Upper lobe of right lung (tissue), 1 donor: ENCODE results near the gene RPL18A. TPM values are rescaled to one million over a fixed set of nuclear protein-coding genes. Genes with fewer than 3 reads are reported as not detected.

Experiments
- ATAC-seq: fragments of 200-7000 bp; cut with Tn5 transposase; one replicate; pipeline ENCODE4 v1.9.1; 2020; ENCODE audit warnings: mild to moderate bottlenecking, moderate library complexity
- DNase-seq: peaks from one replicate; pipeline ENCODE4 v3.0.0-alpha.2; 2020
- H3K27ac ChIP-seq: fragments of 200-600 bp; one replicate; pipeline ENCODE4 v1.8.0; 2022
- H3K27me3 ChIP-seq: fragments of 200-600 bp; one replicate; pipeline ENCODE4 v1.8.0; 2022; ENCODE audit warnings: mild to moderate bottlenecking
- H3K36me3 ChIP-seq: fragments of 200-600 bp; one replicate; pipeline ENCODE4 v1.8.0; 2022
- H3K4me1 ChIP-seq: fragments of 200-600 bp; one replicate; pipeline ENCODE4 v1.8.0; 2022
- H3K4me3 ChIP-seq: fragments of 200-600 bp; one replicate; pipeline ENCODE4 v1.8.0; 2022; ENCODE audit warnings: mild to moderate bottlenecking
- H3K9me3 ChIP-seq: fragments of 200-600 bp; one replicate; pipeline ENCODE4 v1.8.0; 2022
- CTCF ChIP-seq: fragments of 200-600 bp; IDR thresholded peaks from one replicate; pipeline ENCODE4 v1.8.0; 2022; ENCODE audit warnings: antibody characterized with exemption
- intact Hi-C: fragments of 100-400 bp; cut with DNase I; formaldehyde crosslinking; loops from one replicate; pipeline ENCODE4 v1.11.0; 2022
- total RNA-seq: library from RNA; stranded (reverse); fragmentation: NEBNext Ultra II Directional; extraction: Animal tissue kit (Norgen Biotek cat#: 25700); gene quantifications from one replicate; pipeline ENCODE4 v1.2.1, GENCODE V29; 2021
- donor health status: DM: no; HTN: yes; CAD: no; lungs with severe emphysema.

Gene RPL18A
- total RNA-seq, 1 donor from 2014 or later, result 1,315 TPM

GRCh38 chr19:17873786-17874757 is 14.4 kb downstream of the RPL18A start:
- ATAC-seq, result peak; percentile 79
- H3K4me3 ChIP-seq, result peak overlapping the region; percentile 21

GRCh38 chr19:17874758-17875135 is 15.0 kb downstream of the RPL18A start:
- peaks cover 16% of the 10 kb centered on the region for H3K4me1 ChIP-seq
- DNase-seq (no peak), ATAC-seq (no peak)
- TF ChIP-seq CTCF, result no peak
- H3K36me3 ChIP-seq, result no peaks in the 10 kb centered on the region
- H3K27me3 ChIP-seq, result peaks cover 47% of the 10 kb centered on the region
- H3K4me3 ChIP-seq, result no peak overlapping the region
- H3K9me3 ChIP-seq, result no peaks in the 10 kb centered on the region
- H3K27ac ChIP-seq, result no peak overlapping the region
- intact Hi-C loops, result loop anchor here (10.0 kb wide), 1 partner anchor 120 kb away; no protein-coding TSS in a partner anchor

More at GRCh38 chr19:17873786-17874757, 14.4 kb downstream of the RPL18A start:
- peak; percentile 77 for DNase-seq
- no peak overlapping the region for H3K27ac ChIP-seq
- peaks cover 16% of the 10 kb centered on the region for H3K4me1 ChIP-seq
- no peaks in the 10 kb centered on the region for H3K9me3 ChIP-seq
- no peaks in the 10 kb centered on the region for H3K36me3 ChIP-seq
- no peak for TF ChIP-seq CTCF
- intact Hi-C loops, result loop anchor here (10.0 kb wide), 1 partner anchor 121 kb away; no protein-coding TSS in a partner anchor
- H3K27me3 ChIP-seq, result peaks cover 47% of the 10 kb centered on the region

GRCh38 chr19:17877696-17878095 is 18.0 kb downstream of the RPL18A start:
- Histone ChIP-seq H3K36me3 (no peaks in the 10 kb centered on the region), H3K4me1 (peaks cover 9% of the 10 kb centered on the region), H3K27ac (no peak overlapping the region), H3K9me3 (no peaks in the 10 kb centered on the region), H3K4me3 (no peak overlapping the region), H3K27me3 (peaks cover 19% of the 10 kb centered on the region)
- no peak for DNase-seq
- no peak for ATAC-seq
- intact Hi-C loops, result loop anchor here (10.0 kb wide), 1 partner anchor 117 kb away; no protein-coding TSS in a partner anchor
- no peak for TF ChIP-seq CTCF

GRCh38 chr19:17879466-17879865 is 19.8 kb downstream of the RPL18A start:
- no peak for ATAC-seq
- Histone ChIP-seq H3K27me3 (peaks cover 11% of the 10 kb centered on the region), H3K9me3 (no peaks in the 10 kb centered on the region)

GRCh38 chr19:17881701-17882100 is 22.0 kb downstream of the RPL18A start:
- H3K4me1 ChIP-seq, result no peaks in the 10 kb centered on the region
- peak; percentile 23 for ATAC-seq
- H3K27me3 ChIP-seq, result peaks cover 8% of the 10 kb centered on the region

More at GRCh38 chr19:17879466-17879865, 19.8 kb downstream of the RPL18A start:
- Histone ChIP-seq H3K36me3 (no peaks in the 10 kb centered on the region), H3K27ac (no peak overlapping the region), H3K4me3 (no peak overlapping the region), H3K4me1 (no peaks in the 10 kb centered on the region)
- intact Hi-C loops, result loop anchor here (10.0 kb wide), 1 partner anchor 115 kb away; no protein-coding TSS in a partner anchor
- TF ChIP-seq CTCF, result no peak
- DNase-seq, result no peak

More at GRCh38 chr19:17881701-17882100, 22.0 kb downstream of the RPL18A start:
- H3K4me3 ChIP-seq, result no peak overlapping the region
- intact Hi-C loops, result no loop called here
- no peak for TF ChIP-seq CTCF
- H3K9me3 ChIP-seq, result no peaks in the 10 kb centered on the region
- no peak overlapping the region for H3K27ac ChIP-seq
- DNase-seq, result no peak
- no peaks in the 10 kb centered on the region for H3K36me3 ChIP-seq
